GM12874 (cell line): ENCODE measurements around the gene ATE1.

Experiments
- CTCF ChIP-seq: IDR thresholded peaks from 2 replicates; pipeline ENCODE4 v1.5.1; 2011; ENCODE audit warnings: low read depth, mild to moderate bottlenecking, control low read depth, low read length, moderate library complexity; ENCODE audit not compliant: insufficient read depth

The ATE1 gene

GRCh38 chr10:121926157-121926556, 1.7 kb downstream of the ATE1 start:
- TF ChIP-seq CTCF: no peak

- no peak for TF ChIP-seq CTCF
Measured at GRCh38 chr10:121921238-121921931, 6.4 kb downstream of the ATE1 start.

GRCh38 chr10:121919666-121920065, 8.2 kb downstream of the ATE1 start:
- no peak for TF ChIP-seq CTCF

GRCh38 chr10:121914661-121915060, 13.2 kb downstream of the ATE1 start:
- no peak for TF ChIP-seq CTCF

- no peak for TF ChIP-seq CTCF
Measured at GRCh38 chr10:121911421-121911697, 16.5 kb downstream of the ATE1 start.

GRCh38 chr10:121910673-121911420, 17.0 kb downstream of the ATE1 start:
- no peak for TF ChIP-seq CTCF

- no peak for TF ChIP-seq CTCF
Measured at GRCh38 chr10:121904888-121905287, 22.9 kb downstream of the ATE1 start.
